CD14-positive monocyte (primary cell): Measurements from ENCODE around the gene NXNL1. TPM values are rescaled to one million over a fixed set of nuclear protein-coding genes. Genes with fewer than 3 reads are reported as not detected.

Experiments
- DNase-seq, 3 donors: peaks; one replicate each; pipeline ENCODE4 v3.0.0-alpha.2; 2011 to 2022
- H2AFZ ChIP-seq: 2 replicates; pipeline ENCODE4 v1.6.0; 2012; ENCODE audit warnings: mild to moderate bottlenecking, low read depth, low read length, inconsistent platforms; ENCODE audit not compliant: insufficient read depth, poor library complexity, severe bottlenecking
- H3K27ac ChIP-seq, 2 donors: 1 replicate in 1 of 2; 2 replicates in 1 of 2; pipeline ENCODE4 v1.5.1; 2012 to 2013; ENCODE audit warnings: low read length in 2 of 2, control low read depth in 1 of 2, inconsistent platforms in 1 of 2, low read depth in 1 of 2, mild to moderate bottlenecking in 1 of 2
- H3K27me3 ChIP-seq, 2 donors: one replicate each; pipeline versions ENCODE4 v1.6.0 to v1.6.1; 2011 to 2013; ENCODE audit warnings: low read length in 2 of 2; ENCODE audit not compliant: control insufficient read depth in 2 of 2, insufficient read depth in 2 of 2
- H3K36me3 ChIP-seq, 2 donors: replicated peaks in 1 of 2; 1 replicate in 1 of 2; 2 replicates in 1 of 2; pipeline versions ENCODE4 v1.5.1 to v1.6.1; 2012 to 2013; ENCODE audit warnings: low read length in 2 of 2, control low read depth in 1 of 2, inconsistent platforms in 1 of 2, mild to moderate bottlenecking in 1 of 2; ENCODE audit not compliant: insufficient read depth in 2 of 2, control insufficient read depth in 1 of 2
- H3K4me1 ChIP-seq, 2 donors: 1 replicate in 1 of 2; 2 replicates in 1 of 2; pipeline versions ENCODE4 v1.5.1 to v1.6.1; 2012 to 2013; ENCODE audit warnings: low read length in 2 of 2, control low read depth in 1 of 2, inconsistent platforms in 1 of 2, mild to moderate bottlenecking in 1 of 2, moderate library complexity in 1 of 2; ENCODE audit not compliant: insufficient read depth in 2 of 2, control insufficient read depth in 1 of 2
- H3K4me2 ChIP-seq: replicated peaks from 2 replicates; pipeline ENCODE3; 2012; ENCODE audit warnings: low read length, moderate library complexity, mild to moderate bottlenecking; ENCODE audit not compliant: poor library complexity, severe bottlenecking; ENCODE audit errors: extremely low read depth
- H3K4me3 ChIP-seq, 3 experiments: fragments of 200-600 bp in 1 of 3; sonication (generic) in 1 of 3; replicated peaks in 1 of 3; 1 replicate in 2 of 3; 2 replicates in 1 of 3; pipeline ENCODE4 v1.5.1; 2011 to 2013; ENCODE audit warnings: low read length in 3 of 3, mild to moderate bottlenecking in 3 of 3, control low read depth in 2 of 3, low read depth in 2 of 3, inconsistent platforms in 1 of 3, moderate library complexity in 1 of 3
- H3K79me2 ChIP-seq: 2 replicates; pipeline ENCODE4 v1.6.0; 2012; ENCODE audit warnings: mild to moderate bottlenecking, control low read depth, inconsistent platforms, low read length, moderate library complexity; ENCODE audit not compliant: insufficient read depth
- H3K9ac ChIP-seq: 2 replicates; pipeline ENCODE4 v1.6.0; 2017; ENCODE audit warnings: low read length, mild to moderate bottlenecking; ENCODE audit not compliant: insufficient read depth, poor library complexity, severe bottlenecking
- H3K9me3 ChIP-seq, 2 donors: replicated peaks in 1 of 2; 1 replicate in 1 of 2; 2 replicates in 1 of 2; pipeline versions ENCODE4 v1.5.1 to v1.6.1; 2012 to 2013; ENCODE audit warnings: low read length in 2 of 2, control low read depth in 1 of 2; ENCODE audit not compliant: control insufficient read depth in 1 of 2, insufficient read depth in 1 of 2
- H4K20me1 ChIP-seq: 2 replicates; pipeline ENCODE4 v1.6.0; 2012; ENCODE audit warnings: mild to moderate bottlenecking, low read length, control low read depth, moderate library complexity; ENCODE audit not compliant: insufficient read depth
- H3K27ac Mint-ChIP-seq, 7 donors: one replicate each; pipeline ENCODE4 v1.8.0; 2020; ENCODE audit warnings: mild to moderate bottlenecking in 7 of 7, mixed read lengths in 7 of 7, moderate library complexity in 6 of 7, inconsistent platforms in 2 of 7
- H3K27me3 Mint-ChIP-seq, 3 donors: one replicate each; pipeline ENCODE4 v1.8.0; 2021 to 2022; ENCODE audit warnings: low read depth in 3 of 3, mild to moderate bottlenecking in 3 of 3, mixed read lengths in 3 of 3, moderate library complexity in 3 of 3, inconsistent platforms in 1 of 3
- H3K36me3 Mint-ChIP-seq, 2 donors: one replicate each; pipeline ENCODE4 v1.8.0; 2020; ENCODE audit warnings: mixed read lengths in 2 of 2, inconsistent platforms in 1 of 2, mild to moderate bottlenecking in 1 of 2
- H3K4me1 Mint-ChIP-seq: one replicate; pipeline ENCODE4 v1.8.0; 2020; ENCODE audit warnings: mild to moderate bottlenecking, mixed read lengths
- H3K4me3 Mint-ChIP-seq, 2 donors: one replicate each; pipeline ENCODE4 v1.8.0; 2020; ENCODE audit warnings: mild to moderate bottlenecking in 2 of 2, mixed read lengths in 2 of 2, moderate library complexity in 1 of 2
- H3K9me3 Mint-ChIP-seq, 7 donors: one replicate each; pipeline ENCODE4 v1.8.0; 2020 to 2022; ENCODE audit warnings: mixed read lengths in 7 of 7, mild to moderate bottlenecking in 6 of 7, moderate library complexity in 6 of 7, inconsistent platforms in 2 of 7
- CTCF ChIP-seq: fragments of 200-600 bp; IDR thresholded peaks from one replicate; pipeline ENCODE4 v1.8.0; 2022; ENCODE audit warnings: antibody characterized with exemption, mild to moderate bottlenecking
- WGBS: methylation state at CpG from one replicate; pipeline ENCODE4 v1.1.5; 2013; ENCODE audit warnings: missing lambda C conversion rate; ENCODE audit not compliant: insufficient coverage; 5-methylcytosine and 5-hydroxymethylcytosine counted together
- intact Hi-C, 2 donors: fragments of 100-400 bp; cut with micrococcal nuclease; formaldehyde crosslinking; loops; one replicate each; pipeline versions ENCODE4 v1.15.0 to v1.15.1; 2023
- polyA plus RNA-seq, 3 donors: library from polyadenylated mRNA; depleted of rRNA in 1 of 3; unstranded in 2 of 3; stranded (reverse) in 1 of 3; fragments of 300-500 nt in 2 of 3; fragments of >200 nt in 1 of 3; fragmentation: Illumina TruSeq in 2 of 3; gene quantifications; 1 replicate in 2 of 3; 2 replicates in 1 of 3; pipeline ENCODE4 v1.2.3, GENCODE V29; 2012 to 2021

Gene NXNL1
- polyA plus RNA-seq, 3 donors, result not detected

DNA sequence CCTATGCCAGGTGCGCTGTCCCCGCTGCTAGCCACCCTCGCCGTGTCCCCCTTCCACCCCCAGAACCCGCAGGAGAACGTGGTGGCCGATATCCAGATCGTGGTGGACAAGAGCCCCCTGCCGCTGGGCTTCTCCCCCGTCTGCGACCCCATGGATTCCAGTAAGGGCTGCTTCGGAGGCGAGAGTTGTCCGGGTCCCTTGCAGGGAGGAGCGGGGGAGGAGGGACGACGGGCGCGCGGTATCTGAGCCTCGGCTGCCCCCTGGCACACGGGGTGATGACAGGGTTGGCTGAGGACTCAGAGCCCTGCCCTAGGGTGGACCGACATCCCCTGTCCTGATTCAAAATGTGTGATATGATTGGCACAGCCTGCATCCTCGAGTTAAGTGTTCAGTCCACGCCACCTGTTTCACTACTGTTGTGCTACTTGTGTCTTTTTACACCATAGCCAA lies 40.2 kb downstream of the NXNL1 start:
- H3K9me3 ChIP-seq, result no peaks in the 10 kb centered on the region
- intact Hi-C loops, result loop anchor here in 1 of 2 donors (2.0 kb wide), 1 partner anchor 14 kb away; no protein-coding TSS in a partner anchor
- H3K27me3 Mint-ChIP-seq, result peaks cover 0 to 2% (median 0%) of the 10 kb centered on the region in 3 donors

More for the DNA sequence above, 40.2 kb downstream of the NXNL1 start:
- peak overlapping the region; percentile 94 for H3K4me2 ChIP-seq
- peak overlapping the region; percentile 99 for H2AFZ ChIP-seq
- peak overlapping the region in 1 of 2 donors; percentile 83 for H3K27ac ChIP-seq
- H3K9ac ChIP-seq, result peak overlapping the region; percentile 79
- Mint-ChIP-seq H3K27ac (peak overlapping the region in 6 of 7 donors; percentile 40 to 84 (median 79)), H3K4me3 (peak overlapping the region; percentile 81 to 92), H3K36me3 (peaks cover 25 to 43% of the 10 kb centered on the region in 2 donors), H3K4me1 (peaks cover 24% of the 10 kb centered on the region), H3K9me3 (no peaks in the 10 kb centered on the region)
- no peaks in the 10 kb centered on the region for H3K79me2 ChIP-seq
- H3K4me1 ChIP-seq, result peaks cover 15 to 29% of the 10 kb centered on the region in 2 donors
- 3% methylated on average over 24 of the region's 25 CpGs for WGBS
- H3K4me3 ChIP-seq, result peak overlapping the region; percentile 65 to 83 (median 76)
- peak; percentile 12 for TF ChIP-seq CTCF
- peak in 1 of 3 donors; percentile 31 for DNase-seq
- H4K20me1 ChIP-seq, result no peaks in the 10 kb centered on the region
- H3K27me3 ChIP-seq, result no peaks in the 10 kb centered on the region
- H3K36me3 ChIP-seq, result peaks cover 8 to 28% of the 10 kb centered on the region in 2 donors
